Measurements from ENCODE around the gene CFAP61.

- TF ChIP-seq, protein P1, sequence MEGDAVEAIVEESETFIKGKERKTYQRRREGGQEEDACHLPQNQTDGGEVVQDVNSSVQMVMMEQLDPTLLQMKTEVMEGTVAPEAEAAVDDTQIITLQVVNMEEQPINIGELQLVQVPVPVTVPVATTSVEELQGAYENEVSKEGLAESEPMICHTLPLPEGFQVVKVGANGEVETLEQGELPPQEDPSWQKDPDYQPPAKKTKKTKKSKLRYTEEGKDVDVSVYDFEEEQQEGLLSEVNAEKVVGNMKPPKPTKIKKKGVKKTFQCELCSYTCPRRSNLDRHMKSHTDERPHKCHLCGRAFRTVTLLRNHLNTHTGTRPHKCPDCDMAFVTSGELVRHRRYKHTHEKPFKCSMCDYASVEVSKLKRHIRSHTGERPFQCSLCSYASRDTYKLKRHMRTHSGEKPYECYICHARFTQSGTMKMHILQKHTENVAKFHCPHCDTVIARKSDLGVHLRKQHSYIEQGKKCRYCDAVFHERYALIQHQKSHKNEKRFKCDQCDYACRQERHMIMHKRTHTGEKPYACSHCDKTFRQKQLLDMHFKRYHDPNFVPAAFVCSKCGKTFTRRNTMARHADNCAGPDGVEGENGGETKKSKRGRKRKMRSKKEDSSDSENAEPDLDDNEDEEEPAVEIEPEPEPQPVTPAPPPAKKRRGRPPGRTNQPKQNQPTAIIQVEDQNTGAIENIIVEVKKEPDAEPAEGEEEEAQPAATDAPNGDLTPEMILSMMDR (conservative IDR thresholded peaks at IDR 0.05; ENCODE audit: low read length): no peak
- TF ChIP-seq EZH2phosphoT487 (IDR thresholded peaks at IDR 0.05; ENCODE audit: borderline replicate concordance): no peak
Measured at GRCh38 chr20:20092827-20093226, 40.5 kb downstream of the CFAP61 start.

Data from Loucy (cell line).